GM23248 (cell line): ENCODE data around the gene INPP5A. TPM values are rescaled to one million over a fixed set of nuclear protein-coding genes. Genes with fewer than 3 reads are reported as not detected.

Source experiments
- DNase-seq: peaks from one replicate; pipeline ENCODE4 v3.0.0-alpha.2; 2015
- H2AFZ ChIP-seq: fragments of 200-600 bp; sonication (generic); 2 replicates; pipeline ENCODE4 v1.6.1; 2016; ENCODE audit warnings: antibody characterized with exemption
- H3F3A ChIP-seq: fragments of 200-600 bp; sonication (generic); 2 replicates; pipeline ENCODE4 v1.6.1; 2016; ENCODE audit warnings: mild to moderate bottlenecking, antibody characterized with exemption, mixed run types; ENCODE audit not compliant: insufficient read depth
- H3K27ac ChIP-seq: fragments of 200-600 bp; sonication (generic); 2 replicates; pipeline ENCODE4 v1.5.1; 2016; ENCODE audit warnings: mild to moderate bottlenecking
- H3K27me3 ChIP-seq: fragments of 200-600 bp; sonication (generic); replicated peaks from 2 replicates; pipeline ENCODE4 v1.6.1; 2016; ENCODE audit warnings: mild to moderate bottlenecking; ENCODE audit not compliant: insufficient read depth
- H3K36me3 ChIP-seq: fragments of 200-600 bp; sonication (generic); 2 replicates; pipeline ENCODE4 v1.6.1; 2016; ENCODE audit warnings: low read depth, mild to moderate bottlenecking
- H3K4me1 ChIP-seq: fragments of 200-600 bp; sonication (generic); 2 replicates; pipeline ENCODE4 v1.6.1; 2016; ENCODE audit warnings: mild to moderate bottlenecking; ENCODE audit not compliant: insufficient read depth
- H3K4me2 ChIP-seq: fragments of 200-600 bp; sonication (generic); one replicate; pipeline ENCODE4 v1.6.1; 2016; ENCODE audit warnings: mild to moderate bottlenecking; ENCODE audit not compliant: unreplicated experiment
- H3K4me3 ChIP-seq: fragments of 200-600 bp; sonication (generic); 2 replicates; pipeline ENCODE4 v1.5.1; 2016; ENCODE audit warnings: mild to moderate bottlenecking
- H3K79me2 ChIP-seq: fragments of 200-600 bp; sonication (generic); 2 replicates; pipeline ENCODE4 v1.6.1; 2016; ENCODE audit warnings: mild to moderate bottlenecking; ENCODE audit not compliant: insufficient read depth
- H3K9ac ChIP-seq: fragments of 200-600 bp; sonication (generic); 2 replicates; pipeline ENCODE4 v1.6.1; 2016; ENCODE audit warnings: mild to moderate bottlenecking
- H3K9me2 ChIP-seq: fragments of 200-600 bp; sonication (generic); 2 replicates; pipeline ENCODE4 v1.6.1; 2016; ENCODE audit warnings: mixed run types, mild to moderate bottlenecking, moderate library complexity; ENCODE audit not compliant: insufficient read depth
- H3K9me3 ChIP-seq: fragments of 200-600 bp; sonication (generic); one replicate; pipeline ENCODE4 v1.6.1; 2017; ENCODE audit warnings: low read depth
- H4K20me1 ChIP-seq: fragments of 200-600 bp; sonication (generic); 2 replicates; pipeline ENCODE4 v1.6.0; 2016; ENCODE audit not compliant: insufficient read depth
- EZH2 ChIP-seq: fragments of 200-600 bp; sonication (generic); IDR thresholded peaks from 2 replicates; pipeline ENCODE4 v1.6.1; 2018; ENCODE audit warnings: antibody characterized with exemption, mild to moderate bottlenecking; ENCODE audit not compliant: insufficient read depth, poor library complexity, severe bottlenecking
- EZH2phosphoT487 ChIP-seq: fragments of 200-600 bp; sonication (generic); IDR thresholded peaks from 2 replicates; pipeline ENCODE4 v1.6.1; 2018; ENCODE audit warnings: antibody characterized with exemption, moderate library complexity, mild to moderate bottlenecking, low read depth; ENCODE audit not compliant: insufficient read depth
- WGBS, 2 experiments: methylation state at CpG; one replicate each; pipeline ENCODE4 v1.1.6; 2015 to 2017; ENCODE audit warnings: low lambda C conversion rate in 2 of 2, low coverage in 1 of 2; ENCODE audit errors: missing lambda C conversion rate in 2 of 2; 5-methylcytosine and 5-hydroxymethylcytosine counted together
- in situ Hi-C: fragments of 300-500 bp; cut with MboI; formaldehyde crosslinking; loops from 2 replicates; pipeline ENCODE4 v1.15.0; 2020
- polyA plus RNA-seq: library from polyadenylated mRNA; unstranded; fragments of >200 nt; fragmentation: Nextera tagmentation; extraction: Ambion mirVana; gene quantifications from 2 replicates; pipeline ENCODE4 v1.2.1, GENCODE V29; 2016
- total RNA-seq: library from RNA; depleted of rRNA; stranded (reverse); fragments of >200 nt; shearing (Covaris generic); gene quantifications from 2 replicates; pipeline ENCODE4 v1.2.3, GENCODE V29; 2014

Gene INPP5A
- total and polyA plus RNA-seq, 2 experiments from 2014 or later = 2.3 to 35.2 TPM

- WGBS, 2 experiments = 80 to 82% methylated on average over 23 to 26 of the region's 26 CpGs
- peaks cover 100% of the 10 kb centered on the region for H3K79me2 ChIP-seq
Observed at GRCh38 chr10:132546567-132547420, 9.2 kb downstream of the INPP5A start.

GRCh38 chr10:132547421-132547861 lies 9.9 kb downstream of the INPP5A start:
- in situ Hi-C loops = no loop called here

More at GRCh38 chr10:132546567-132547420, 9.2 kb downstream of the INPP5A start:
- no peak overlapping the region for H3K9ac ChIP-seq
- peaks cover under 1% of the 10 kb centered on the region; the same call in 1 of the 2 replicates for H3F3A ChIP-seq
- no peak overlapping the region for H3K4me2 ChIP-seq
- H2AFZ ChIP-seq = no peak overlapping the region
- TF ChIP-seq EZH2 = no peak
- TF ChIP-seq EZH2phosphoT487 = no peak
- no peak overlapping the region for H3K4me3 ChIP-seq
- peaks cover 3% of the 10 kb centered on the region; the same call in 1 of the 2 replicates for H3K4me1 ChIP-seq
- no peaks in the 10 kb centered on the region for H3K9me2 ChIP-seq
- H3K9me3 ChIP-seq = no peaks in the 10 kb centered on the region
- H3K27ac ChIP-seq = no peak overlapping the region
- in situ Hi-C loops = no loop called here
- DNase-seq = no peak
- H3K36me3 ChIP-seq = no peaks in the 10 kb centered on the region
- H3K27me3 ChIP-seq = no peaks in the 10 kb centered on the region
- no peaks in the 10 kb centered on the region for H4K20me1 ChIP-seq

GRCh38 chr10:132548106-132548823 lies 10.7 kb downstream of the INPP5A start:
- peaks cover 98% of the 10 kb centered on the region for H3K79me2 ChIP-seq
- H3K9me2 ChIP-seq = no peaks in the 10 kb centered on the region
- DNase-seq = no peak
- TF ChIP-seq EZH2phosphoT487 = no peak
- TF ChIP-seq EZH2 = no peak
- H3K27me3 ChIP-seq = no peaks in the 10 kb centered on the region
- H3K9ac ChIP-seq = no peak overlapping the region
- H2AFZ ChIP-seq = no peak overlapping the region
- in situ Hi-C loops = no loop called here
- no peak overlapping the region for H3K27ac ChIP-seq
- no peaks in the 10 kb centered on the region for H3K4me1 ChIP-seq
- H3K4me2 ChIP-seq = no peak overlapping the region
- H3K9me3 ChIP-seq = no peaks in the 10 kb centered on the region
- H3K4me3 ChIP-seq = no peak overlapping the region
- 92 to 94% methylated on average over 26 to 28 of the region's 28 CpGs for WGBS, 2 experiments
- no peaks in the 10 kb centered on the region for H3K36me3 ChIP-seq
- no peaks in the 10 kb centered on the region for H4K20me1 ChIP-seq
- no peaks in the 10 kb centered on the region for H3F3A ChIP-seq

More at GRCh38 chr10:132547421-132547861, 9.9 kb downstream of the INPP5A start:
- no peak overlapping the region for H3K27ac ChIP-seq
- no peak overlapping the region for H3K9ac ChIP-seq
- TF ChIP-seq EZH2 (no peak), EZH2phosphoT487 (no peak)
- H3K9me2 ChIP-seq = no peaks in the 10 kb centered on the region
- no peak overlapping the region for H2AFZ ChIP-seq
- H3K27me3 ChIP-seq = no peaks in the 10 kb centered on the region
- DNase-seq = no peak
- no peak overlapping the region for H3K4me2 ChIP-seq
- H3K79me2 ChIP-seq = peaks cover 98% of the 10 kb centered on the region
- H3F3A ChIP-seq = no peaks in the 10 kb centered on the region
- no peak overlapping the region for H3K4me3 ChIP-seq
- WGBS, 2 experiments = 94 to 95% methylated on average over 22 of the region's 22 CpGs
- no peaks in the 10 kb centered on the region for H3K36me3 ChIP-seq
- H4K20me1 ChIP-seq = no peaks in the 10 kb centered on the region
- H3K4me1 ChIP-seq = no peaks in the 10 kb centered on the region
- H3K9me3 ChIP-seq = no peaks in the 10 kb centered on the region

GRCh38 chr10:132548869-132549268 lies 11.3 kb downstream of the INPP5A start:
- Histone ChIP-seq H3K9me3 (no peaks in the 10 kb centered on the region), H3K27ac (no peak overlapping the region), H3K36me3 (no peaks in the 10 kb centered on the region), H3K27me3 (no peaks in the 10 kb centered on the region), H3K9me2 (no peaks in the 10 kb centered on the region), H3K79me2 (peaks cover 98% of the 10 kb centered on the region), H4K20me1 (no peaks in the 10 kb centered on the region), H3K9ac (no peak overlapping the region), H3K4me1 (no peaks in the 10 kb centered on the region), H3K4me2 (no peak overlapping the region), H2AFZ (no peak overlapping the region), H3F3A (no peaks in the 10 kb centered on the region), H3K4me3 (no peak overlapping the region)
- TF ChIP-seq EZH2phosphoT487 (no peak), EZH2 (no peak)
- in situ Hi-C loops = no loop called here
- no peak for DNase-seq
- WGBS, 2 experiments = 86 to 94% methylated on average over 14 of the region's 14 CpGs
